Keratinocyte (primary cell): Measurements from ENCODE around the gene MOV10L1.

ENCODE experiments used
- EZH2 ChIP-seq: IDR thresholded peaks from one replicate; pipeline ENCODE4 v1.6.1; 2012; ENCODE audit warnings: inconsistent platforms, mild to moderate bottlenecking, low read length, moderate library complexity
- TF ChIP-seq, protein P1 (sequence below), 3 experiments: IDR thresholded peaks in 1 of 3; conservative IDR thresholded peaks in 1 of 3; optimal IDR thresholded peaks in 1 of 3; 2 replicates in 2 of 3; 3 replicates in 1 of 3; pipeline versions ENCODE3 to v1.5.1; 2011; ENCODE audit warnings: low read length in 3 of 3, mild to moderate bottlenecking in 3 of 3, moderate library complexity in 2 of 3, control low read depth in 1 of 3, inconsistent platforms in 1 of 3; ENCODE audit not compliant: insufficient read depth in 2 of 3; ENCODE audit errors: extremely low read depth in 1 of 3

DNA sequence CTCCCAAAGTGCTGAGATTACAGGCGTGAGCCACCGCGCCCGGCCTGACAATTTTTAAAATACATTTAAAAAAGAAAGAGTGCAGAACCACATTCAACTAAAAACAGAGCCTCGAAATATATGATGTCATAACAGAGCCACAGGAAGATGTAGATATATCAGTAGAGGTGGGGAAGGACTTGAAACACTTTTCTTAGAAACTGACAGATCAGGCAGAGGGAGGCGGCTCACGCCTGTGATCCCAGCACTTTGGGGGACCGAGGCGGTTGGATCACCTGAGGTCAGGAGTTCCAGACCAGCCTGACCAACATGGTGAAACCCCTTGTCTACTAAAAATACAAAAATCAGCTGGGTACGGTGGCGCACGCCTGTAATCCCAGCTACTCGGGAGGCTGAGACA lies 11.6 kb upstream of the MOV10L1 start:
- TF ChIP-seq, protein P1, sequence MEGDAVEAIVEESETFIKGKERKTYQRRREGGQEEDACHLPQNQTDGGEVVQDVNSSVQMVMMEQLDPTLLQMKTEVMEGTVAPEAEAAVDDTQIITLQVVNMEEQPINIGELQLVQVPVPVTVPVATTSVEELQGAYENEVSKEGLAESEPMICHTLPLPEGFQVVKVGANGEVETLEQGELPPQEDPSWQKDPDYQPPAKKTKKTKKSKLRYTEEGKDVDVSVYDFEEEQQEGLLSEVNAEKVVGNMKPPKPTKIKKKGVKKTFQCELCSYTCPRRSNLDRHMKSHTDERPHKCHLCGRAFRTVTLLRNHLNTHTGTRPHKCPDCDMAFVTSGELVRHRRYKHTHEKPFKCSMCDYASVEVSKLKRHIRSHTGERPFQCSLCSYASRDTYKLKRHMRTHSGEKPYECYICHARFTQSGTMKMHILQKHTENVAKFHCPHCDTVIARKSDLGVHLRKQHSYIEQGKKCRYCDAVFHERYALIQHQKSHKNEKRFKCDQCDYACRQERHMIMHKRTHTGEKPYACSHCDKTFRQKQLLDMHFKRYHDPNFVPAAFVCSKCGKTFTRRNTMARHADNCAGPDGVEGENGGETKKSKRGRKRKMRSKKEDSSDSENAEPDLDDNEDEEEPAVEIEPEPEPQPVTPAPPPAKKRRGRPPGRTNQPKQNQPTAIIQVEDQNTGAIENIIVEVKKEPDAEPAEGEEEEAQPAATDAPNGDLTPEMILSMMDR (optimal IDR thresholded peaks at IDR 0.05 in 1 of 3, IDR thresholded peaks at IDR 0.05 in 1 of 3, conservative IDR thresholded peaks at IDR 0.05 in 1 of 3; ENCODE audit: extremely low read depth in 1 of 3, insufficient read depth in 2 of 3, low read length in 3 of 3), result no peak
- TF ChIP-seq EZH2, result no peak
